Measurements from ENCODE around the gene GPR173. TPM values are rescaled to one million over a fixed set of nuclear protein-coding genes. Genes with fewer than 3 reads are reported as not detected.

Gene GPR173
- total RNA-seq, 2 donors from 2014 or later: not detected

GRCh38 chrX:53036149-53036548 lies 12.4 kb upstream of the GPR173 start:
- peaks cover 21 to 29% of the 10 kb centered on the region in 2 donors for H3K27me3 Mint-ChIP-seq
- H3K36me3 Mint-ChIP-seq: no peaks in the 10 kb centered on the region
- ATAC-seq: no peak
- H3K9me3 Mint-ChIP-seq: no peaks in the 10 kb centered on the region
- H3K4me3 Mint-ChIP-seq: no peak overlapping the region
- no peak overlapping the region for H3K27ac Mint-ChIP-seq
- DNase-seq (ENCODE audit: low spot score): no peak
- no peaks in the 10 kb centered on the region for H3K4me1 Mint-ChIP-seq (ENCODE audit: low read depth in 2 of 2)

GRCh38 chrX:53039236-53039635 lies 9.4 kb upstream of the GPR173 start:
- DNase-seq (ENCODE audit: low spot score) (no peak), ATAC-seq (no peak)
- H3K36me3 Mint-ChIP-seq: no peaks in the 10 kb centered on the region
- H3K27me3 Mint-ChIP-seq: peaks cover 24 to 40% of the 10 kb centered on the region in 2 donors
- H3K27ac Mint-ChIP-seq: no peak overlapping the region
- H3K9me3 Mint-ChIP-seq: no peaks in the 10 kb centered on the region
- H3K4me1 Mint-ChIP-seq (ENCODE audit: low read depth in 2 of 2): no peaks in the 10 kb centered on the region
- H3K4me3 Mint-ChIP-seq: no peak overlapping the region

- Mint-ChIP-seq H3K9me3 (no peaks in the 10 kb centered on the region), H3K27me3 (peaks cover 7 to 28% of the 10 kb centered on the region in 2 donors), H3K4me1 (ENCODE audit: low read depth in 2 of 2) (no peaks in the 10 kb centered on the region)
Measured at GRCh38 chrX:53044995-53045394, 3.6 kb upstream of the GPR173 start.

GRCh38 chrX:53047228-53047627 lies 1.4 kb upstream of the GPR173 start:
- no peaks in the 10 kb centered on the region for H3K4me1 Mint-ChIP-seq (ENCODE audit: low read depth in 2 of 2)
- ATAC-seq (no peak), DNase-seq (ENCODE audit: low spot score) (no peak)
- H3K4me3 Mint-ChIP-seq: no peak overlapping the region
- H3K9me3 Mint-ChIP-seq: no peaks in the 10 kb centered on the region
- H3K36me3 Mint-ChIP-seq: no peaks in the 10 kb centered on the region
- peaks cover 7 to 22% of the 10 kb centered on the region in 2 donors for H3K27me3 Mint-ChIP-seq
- no peak overlapping the region for H3K27ac Mint-ChIP-seq

More at GRCh38 chrX:53044995-53045394, 3.6 kb upstream of the GPR173 start:
- H3K4me3 Mint-ChIP-seq: no peak overlapping the region
- ATAC-seq (no peak), DNase-seq (ENCODE audit: low spot score) (no peak)
- no peak overlapping the region for H3K27ac Mint-ChIP-seq
- no peaks in the 10 kb centered on the region for H3K36me3 Mint-ChIP-seq

- Mint-ChIP-seq H3K4me3 (no peak overlapping the region), H3K27ac (no peak overlapping the region), H3K4me1 (ENCODE audit: low read depth in 2 of 2) (no peaks in the 10 kb centered on the region), H3K27me3 (peaks cover 4 to 14% of the 10 kb centered on the region in 2 donors), H3K9me3 (no peaks in the 10 kb centered on the region), H3K36me3 (no peaks in the 10 kb centered on the region)
- no peak for ATAC-seq
- no peak for DNase-seq (ENCODE audit: low spot score)
Measured at GRCh38 chrX:53049127-53049517, 533 bp downstream of the GPR173 start.

- Mint-ChIP-seq H3K9me3 (no peaks in the 10 kb centered on the region), H3K36me3 (no peaks in the 10 kb centered on the region), H3K4me1 (ENCODE audit: low read depth in 2 of 2) (no peaks in the 10 kb centered on the region), H3K27ac (no peak overlapping the region), H3K4me3 (no peak overlapping the region), H3K27me3 (peaks cover 0 to 6% of the 10 kb centered on the region in 2 donors)
- DNase-seq (ENCODE audit: low spot score) (no peak), ATAC-seq (no peak)
Measured at GRCh38 chrX:53050841-53051240, 2.3 kb downstream of the GPR173 start.

GRCh38 chrX:53055244-53055849 lies 6.8 kb downstream of the GPR173 start:
- Mint-ChIP-seq H3K4me3 (no peak overlapping the region), H3K27me3 (no peaks in the 10 kb centered on the region), H3K9me3 (no peaks in the 10 kb centered on the region), H3K4me1 (ENCODE audit: low read depth in 2 of 2) (peaks cover 0 to 11% of the 10 kb centered on the region in 2 donors), H3K36me3 (no peaks in the 10 kb centered on the region), H3K27ac (no peak overlapping the region)
- ATAC-seq (no peak), DNase-seq (ENCODE audit: low spot score) (no peak)

GRCh38 chrX:53056292-53056691 lies 7.7 kb downstream of the GPR173 start:
- Mint-ChIP-seq H3K27ac (no peak overlapping the region), H3K27me3 (no peaks in the 10 kb centered on the region), H3K4me1 (ENCODE audit: low read depth in 2 of 2) (peaks cover 0 to 11% of the 10 kb centered on the region in 2 donors), H3K9me3 (no peaks in the 10 kb centered on the region), H3K4me3 (no peak overlapping the region), H3K36me3 (no peaks in the 10 kb centered on the region)
- DNase-seq (ENCODE audit: low spot score) (no peak), ATAC-seq (peak; percentile 58 to 65)

- DNase-seq (ENCODE audit: low spot score) (no peak), ATAC-seq (no peak)
- H3K9me3 Mint-ChIP-seq: no peaks in the 10 kb centered on the region
- H3K4me3 Mint-ChIP-seq: no peak overlapping the region
- H3K4me1 Mint-ChIP-seq (ENCODE audit: low read depth in 2 of 2): no peaks in the 10 kb centered on the region
- H3K27ac Mint-ChIP-seq: no peak overlapping the region
- H3K27me3 Mint-ChIP-seq: peaks cover 0 to 9% of the 10 kb centered on the region in 2 donors
- no peaks in the 10 kb centered on the region for H3K36me3 Mint-ChIP-seq
Measured at GRCh38 chrX:53065104-53065503, 16.5 kb downstream of the GPR173 start.

- H3K36me3 Mint-ChIP-seq: no peaks in the 10 kb centered on the region
Measured at GRCh38 chrX:53071064-53071463, 22.5 kb downstream of the GPR173 start.

GRCh38 chrX:53071604-53072417 lies 23.2 kb downstream of the GPR173 start:
- ATAC-seq: peak; percentile 78 to 87
- Mint-ChIP-seq H3K27me3 (peaks cover 0 to 5% of the 10 kb centered on the region in 2 donors), H3K27ac (peak overlapping the region in 1 of 2 donors; percentile 2), H3K36me3 (no peaks in the 10 kb centered on the region), H3K9me3 (no peaks in the 10 kb centered on the region), H3K4me1 (ENCODE audit: low read depth in 2 of 2) (peaks cover 14 to 15% of the 10 kb centered on the region in 2 donors), H3K4me3 (peak overlapping the region; percentile 76)
- peak; percentile 76 for DNase-seq (ENCODE audit: low spot score)

More at GRCh38 chrX:53071064-53071463, 22.5 kb downstream of the GPR173 start:
- H3K4me3 Mint-ChIP-seq: no peak overlapping the region
- DNase-seq (ENCODE audit: low spot score) (no peak), ATAC-seq (no peak)
- no peaks in the 10 kb centered on the region for H3K9me3 Mint-ChIP-seq
- peaks cover 0 to 5% of the 10 kb centered on the region in 2 donors for H3K27me3 Mint-ChIP-seq
- peaks cover 14 to 15% of the 10 kb centered on the region in 2 donors for H3K4me1 Mint-ChIP-seq (ENCODE audit: low read depth in 2 of 2)
- no peak overlapping the region for H3K27ac Mint-ChIP-seq

- H3K36me3 Mint-ChIP-seq: no peaks in the 10 kb centered on the region
Measured at GRCh38 chrX:53072418-53073114, 24.0 kb downstream of the GPR173 start.

GRCh38 chrX:53073115-53073586 lies 24.6 kb downstream of the GPR173 start:
- Mint-ChIP-seq H3K4me1 (ENCODE audit: low read depth in 2 of 2) (peaks cover 14 to 15% of the 10 kb centered on the region in 2 donors), H3K9me3 (no peaks in the 10 kb centered on the region), H3K4me3 (no peak overlapping the region), H3K27ac (no peak overlapping the region), H3K27me3 (no peaks in the 10 kb centered on the region), H3K36me3 (no peaks in the 10 kb centered on the region)
- ATAC-seq (no peak), DNase-seq (ENCODE audit: low spot score) (no peak)

More at GRCh38 chrX:53072418-53073114, 24.0 kb downstream of the GPR173 start:
- peak overlapping the region in 1 of 2 donors; percentile 2 for H3K27ac Mint-ChIP-seq
- peak overlapping the region; percentile 76 for H3K4me3 Mint-ChIP-seq
- ATAC-seq (no peak), DNase-seq (ENCODE audit: low spot score) (no peak)
- no peaks in the 10 kb centered on the region for H3K27me3 Mint-ChIP-seq
- no peaks in the 10 kb centered on the region for H3K9me3 Mint-ChIP-seq
- peaks cover 14 to 15% of the 10 kb centered on the region in 2 donors for H3K4me1 Mint-ChIP-seq (ENCODE audit: low read depth in 2 of 2)
